Ovary (tissue), 3 donors: ENCODE data around the gene TSPAN8.

Experiments used
- POLR2A ChIP-seq: fragments of 450-650 bp; IDR thresholded peaks from one replicate; pipeline ENCODE4 v1.6.1; 2017; ENCODE audit warnings: antibody characterized with exemption, mild to moderate bottlenecking, moderate library complexity
- TF ChIP-seq, protein P1 (sequence below), 3 donors: fragments of 450-650 bp in 2 of 3; fragments of 200-600 bp in 1 of 3; IDR thresholded peaks; one replicate each; pipeline versions ENCODE4 v1.5.1 to v1.8.0; 2016 to 2022; ENCODE audit warnings: antibody characterized with exemption in 3 of 3, mild to moderate bottlenecking in 1 of 3
- donor health status: DM: no; HTN: no; CAD: no.

DNA sequence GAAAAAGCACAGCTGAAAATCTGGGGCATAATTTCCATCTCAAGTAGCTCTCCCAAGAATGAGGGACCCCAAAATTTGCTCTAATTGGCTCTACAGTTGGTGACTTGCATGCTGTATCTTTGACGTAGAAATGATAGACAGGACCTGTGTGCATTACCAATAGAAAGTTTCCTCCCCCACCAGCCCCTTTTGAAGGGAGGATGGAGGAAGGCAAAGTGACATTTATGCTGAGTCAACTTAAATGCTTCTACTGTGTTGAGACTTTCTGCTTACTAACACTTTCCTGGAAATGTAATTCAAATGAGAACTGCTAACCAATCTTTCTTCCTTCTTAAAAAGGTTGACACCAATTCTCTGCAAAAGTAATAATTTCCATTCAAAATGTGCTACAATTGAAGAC lies 31.9 kb downstream of the TSPAN8 start:
- TF ChIP-seq, protein P1, sequence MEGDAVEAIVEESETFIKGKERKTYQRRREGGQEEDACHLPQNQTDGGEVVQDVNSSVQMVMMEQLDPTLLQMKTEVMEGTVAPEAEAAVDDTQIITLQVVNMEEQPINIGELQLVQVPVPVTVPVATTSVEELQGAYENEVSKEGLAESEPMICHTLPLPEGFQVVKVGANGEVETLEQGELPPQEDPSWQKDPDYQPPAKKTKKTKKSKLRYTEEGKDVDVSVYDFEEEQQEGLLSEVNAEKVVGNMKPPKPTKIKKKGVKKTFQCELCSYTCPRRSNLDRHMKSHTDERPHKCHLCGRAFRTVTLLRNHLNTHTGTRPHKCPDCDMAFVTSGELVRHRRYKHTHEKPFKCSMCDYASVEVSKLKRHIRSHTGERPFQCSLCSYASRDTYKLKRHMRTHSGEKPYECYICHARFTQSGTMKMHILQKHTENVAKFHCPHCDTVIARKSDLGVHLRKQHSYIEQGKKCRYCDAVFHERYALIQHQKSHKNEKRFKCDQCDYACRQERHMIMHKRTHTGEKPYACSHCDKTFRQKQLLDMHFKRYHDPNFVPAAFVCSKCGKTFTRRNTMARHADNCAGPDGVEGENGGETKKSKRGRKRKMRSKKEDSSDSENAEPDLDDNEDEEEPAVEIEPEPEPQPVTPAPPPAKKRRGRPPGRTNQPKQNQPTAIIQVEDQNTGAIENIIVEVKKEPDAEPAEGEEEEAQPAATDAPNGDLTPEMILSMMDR (IDR thresholded peaks at IDR 0.05): no peak
- TF ChIP-seq POLR2A: no peak
